ENCODE measurements around the gene ZRANB3. TPM values are rescaled to one million over a fixed set of nuclear protein-coding genes. Genes with fewer than 3 reads are reported as not detected.
"Not testable (repeated sequence)": the region's sequence is repeated elsewhere in the genome, so short reads cannot be mapped to it uniquely, and the experiment has no call there.

The ZRANB3 gene
- total RNA-seq, 4 donors from 2014 or later = 2.8 to 6.9 (median 6.0) TPM

DNA sequence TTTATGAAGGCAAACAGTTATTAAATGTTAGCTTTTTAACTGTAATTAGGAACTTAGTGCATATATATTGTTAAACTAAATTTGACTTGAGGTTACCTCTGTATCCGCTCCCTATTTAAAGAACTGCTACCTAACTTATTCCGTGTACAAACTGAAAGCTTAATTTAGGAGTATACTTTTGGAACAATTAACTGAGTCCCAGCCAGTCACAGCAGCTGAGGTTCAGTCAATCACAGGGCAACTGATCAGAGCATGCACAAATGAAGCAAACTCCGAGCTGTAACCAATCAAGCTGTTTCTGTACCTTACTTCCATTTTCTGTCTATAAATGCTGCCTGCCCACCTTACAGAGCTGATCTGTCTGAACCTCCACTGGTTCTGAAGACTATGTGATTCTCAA is 417.7 kb downstream of the ZRANB3 start:
- TF ChIP-seq POLR2A (IDR thresholded peaks at IDR 0.05) = no peak
- TF ChIP-seq POLR2AphosphoS5 (IDR thresholded peaks at IDR 0.05) = no peak
- no peaks in the 10 kb centered on the region for H3K4me1 ChIP-seq
- peaks cover 46% of the 10 kb centered on the region for H3K36me3 ChIP-seq
- no peaks in the 10 kb centered on the region for H3K27me3 ChIP-seq
- no peak for DNase-seq (ENCODE audit: low spot score in 2 of 2)
- H3K27ac ChIP-seq = no peak overlapping the region
- H3K4me3 ChIP-seq = no peak overlapping the region
- H3K9me3 ChIP-seq = no peaks in the 10 kb centered on the region
- 96% methylated on average over 3 of the region's 3 CpGs for WGBS

DNA sequence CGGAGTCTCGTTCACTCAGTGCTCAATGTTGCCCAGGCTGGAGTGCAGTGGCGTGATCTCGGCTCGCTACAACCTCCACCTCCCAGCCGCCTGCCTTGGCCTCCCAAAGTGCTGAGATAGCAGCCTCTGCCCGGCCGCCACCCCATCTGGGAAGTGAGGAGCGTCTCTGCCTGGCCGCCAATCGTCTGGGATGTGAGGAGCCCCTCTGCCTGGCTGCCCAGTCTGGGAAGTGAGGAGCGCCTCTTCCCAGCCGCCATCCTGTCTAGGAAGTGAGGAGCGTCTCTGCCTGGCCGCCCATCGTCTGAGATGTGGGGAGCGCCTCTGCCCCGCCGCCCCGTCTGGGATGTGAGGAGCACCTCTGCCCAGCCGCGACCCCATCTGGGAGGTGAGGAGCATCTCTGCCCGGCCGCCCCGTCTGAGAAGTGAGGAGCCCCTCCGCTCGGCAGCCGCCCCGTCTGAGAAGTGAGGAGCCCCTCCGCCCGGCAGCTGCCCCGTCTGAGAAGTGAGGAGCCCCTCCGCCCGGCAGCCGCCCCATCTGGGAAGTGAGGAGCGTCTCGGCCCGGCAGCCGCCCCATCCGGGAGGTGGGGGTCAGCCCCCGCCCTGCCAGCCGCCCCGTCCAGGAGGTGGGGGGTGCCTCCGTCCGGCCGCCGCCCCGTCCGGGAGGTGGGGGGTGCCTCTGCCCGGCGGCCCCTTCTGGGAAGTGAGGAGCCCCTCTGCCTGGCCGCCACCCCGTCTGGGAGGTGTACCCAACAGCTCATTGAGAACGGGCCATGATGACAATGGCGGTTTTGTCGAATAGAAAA is 425.3 kb downstream of the ZRANB3 start:
- not testable (repeated sequence) for H3K4me3 ChIP-seq; H3K4me1 ChIP-seq; H3K27me3 ChIP-seq; DNase-seq (ENCODE audit: low spot score in 2 of 2); H3K9me3 ChIP-seq; H3K27ac ChIP-seq
- 92% methylated on average over 17 of the region's 56 CpGs for WGBS
- peaks cover 21% of the 10 kb centered on the region for H3K36me3 ChIP-seq

DNA sequence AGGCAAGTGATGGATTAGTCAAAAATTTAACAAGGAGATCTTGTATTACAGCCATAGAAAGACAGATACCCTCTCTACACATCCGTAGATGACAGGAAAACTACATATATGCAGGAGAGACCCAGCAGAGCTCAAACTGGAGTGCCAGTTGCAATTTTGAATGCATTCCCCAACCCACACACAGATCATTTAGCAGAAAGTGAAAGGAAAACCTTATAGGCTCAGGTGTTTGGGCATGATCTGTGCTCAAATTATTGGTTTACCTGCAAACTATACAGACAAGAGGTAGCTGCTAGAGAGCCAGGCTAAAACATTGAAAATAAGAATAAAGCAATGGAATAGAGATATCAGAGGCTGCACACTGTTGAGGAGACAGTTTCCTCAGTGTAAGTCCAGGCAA is 427.2 kb downstream of the ZRANB3 start:
- H3K4me3 ChIP-seq = no peak overlapping the region
- H3K27me3 ChIP-seq = no peaks in the 10 kb centered on the region
- no peaks in the 10 kb centered on the region for H3K9me3 ChIP-seq
- peaks cover 20% of the 10 kb centered on the region for H3K36me3 ChIP-seq
- 0% methylated on average over 1 of the region's 1 CpG for WGBS
- no peak for DNase-seq (ENCODE audit: low spot score in 2 of 2)
- H3K4me1 ChIP-seq = no peaks in the 10 kb centered on the region
- no peak for TF ChIP-seq POLR2AphosphoS5 (IDR thresholded peaks at IDR 0.05)
- TF ChIP-seq POLR2A (IDR thresholded peaks at IDR 0.05) = no peak
- TF ChIP-seq, protein P1, sequence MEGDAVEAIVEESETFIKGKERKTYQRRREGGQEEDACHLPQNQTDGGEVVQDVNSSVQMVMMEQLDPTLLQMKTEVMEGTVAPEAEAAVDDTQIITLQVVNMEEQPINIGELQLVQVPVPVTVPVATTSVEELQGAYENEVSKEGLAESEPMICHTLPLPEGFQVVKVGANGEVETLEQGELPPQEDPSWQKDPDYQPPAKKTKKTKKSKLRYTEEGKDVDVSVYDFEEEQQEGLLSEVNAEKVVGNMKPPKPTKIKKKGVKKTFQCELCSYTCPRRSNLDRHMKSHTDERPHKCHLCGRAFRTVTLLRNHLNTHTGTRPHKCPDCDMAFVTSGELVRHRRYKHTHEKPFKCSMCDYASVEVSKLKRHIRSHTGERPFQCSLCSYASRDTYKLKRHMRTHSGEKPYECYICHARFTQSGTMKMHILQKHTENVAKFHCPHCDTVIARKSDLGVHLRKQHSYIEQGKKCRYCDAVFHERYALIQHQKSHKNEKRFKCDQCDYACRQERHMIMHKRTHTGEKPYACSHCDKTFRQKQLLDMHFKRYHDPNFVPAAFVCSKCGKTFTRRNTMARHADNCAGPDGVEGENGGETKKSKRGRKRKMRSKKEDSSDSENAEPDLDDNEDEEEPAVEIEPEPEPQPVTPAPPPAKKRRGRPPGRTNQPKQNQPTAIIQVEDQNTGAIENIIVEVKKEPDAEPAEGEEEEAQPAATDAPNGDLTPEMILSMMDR (IDR thresholded peaks at IDR 0.05) = no peak
- no peak for TF ChIP-seq EP300 (IDR thresholded peaks at IDR 0.05)
- no peak overlapping the region for H3K27ac ChIP-seq

DNA sequence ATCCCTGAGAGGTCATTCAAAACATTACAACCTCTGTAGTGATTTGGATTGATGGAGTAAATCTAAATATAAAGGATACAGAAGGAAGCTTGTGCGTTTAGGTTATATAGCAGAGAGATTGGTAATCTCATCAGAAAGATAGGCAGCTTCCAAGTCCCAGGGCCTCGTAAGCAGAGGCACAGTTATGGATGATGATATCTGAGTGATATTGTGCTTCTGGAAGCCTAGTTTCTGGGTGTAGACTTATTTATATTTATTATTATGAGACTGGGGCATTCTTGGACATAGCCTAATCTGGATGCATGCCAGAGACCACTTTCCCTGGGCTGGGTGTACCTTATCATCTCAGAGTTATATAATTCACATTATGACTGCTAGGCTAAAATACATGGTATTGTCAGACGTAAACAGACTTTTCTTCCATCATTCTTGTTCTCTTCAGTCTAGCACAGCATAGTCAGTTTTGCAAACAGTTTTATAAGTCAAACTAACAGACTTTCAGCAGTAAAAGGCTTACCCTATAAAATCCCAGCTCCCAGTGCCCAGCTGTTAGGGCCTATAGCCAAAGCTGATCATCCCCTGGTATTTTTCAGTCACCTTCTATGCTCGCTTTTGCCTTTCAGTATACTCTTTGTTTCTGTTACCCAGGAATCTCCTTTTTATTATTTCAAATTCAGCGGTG is 431.1 kb downstream of the ZRANB3 start:
- H3K36me3 ChIP-seq = peaks cover 28% of the 10 kb centered on the region

DNA sequence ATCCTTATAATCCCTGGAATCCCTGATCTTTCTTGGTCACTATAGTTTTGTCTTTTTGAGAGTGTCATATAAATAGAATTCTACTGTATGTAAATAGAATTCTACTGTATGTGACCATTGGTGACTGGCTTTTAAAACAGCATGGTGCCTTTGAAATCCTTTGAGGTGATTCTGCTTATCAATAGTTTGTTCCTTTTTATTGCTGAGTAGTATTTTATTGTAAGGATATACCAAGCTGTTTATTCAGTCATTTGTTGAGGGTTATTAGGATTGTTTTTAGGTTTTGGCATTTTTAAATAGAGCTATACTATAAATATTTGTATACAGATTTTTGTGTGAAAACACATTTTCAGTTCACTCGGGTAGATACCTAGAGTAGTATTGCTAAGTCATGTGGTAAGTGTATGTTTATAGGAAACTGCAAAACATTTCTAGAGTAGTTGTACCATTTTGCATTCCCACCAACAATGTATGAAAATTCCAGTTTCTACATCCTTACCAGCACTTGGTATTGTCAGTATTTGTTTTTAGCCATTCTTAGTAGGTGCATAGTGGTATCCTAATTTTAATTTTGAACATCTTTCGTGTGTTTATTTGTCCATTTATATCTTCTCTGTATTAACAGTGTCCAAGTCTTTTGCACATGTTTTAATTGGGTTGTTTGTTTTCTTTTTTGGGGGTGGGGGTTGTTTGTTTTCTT is 433.3 kb downstream of the ZRANB3 start:
- WGBS = 95% methylated on average over 2 of the region's 2 CpGs
- no peaks in the 10 kb centered on the region for H3K9me3 ChIP-seq
- no peaks in the 10 kb centered on the region for H3K4me1 ChIP-seq
- peaks cover 37% of the 10 kb centered on the region for H3K36me3 ChIP-seq
- H3K4me3 ChIP-seq = no peak overlapping the region
- no peak overlapping the region for H3K27ac ChIP-seq
- TF ChIP-seq, protein P1 (IDR thresholded peaks at IDR 0.05) = no peak
- no peak for TF ChIP-seq EP300 (IDR thresholded peaks at IDR 0.05)
- no peak for TF ChIP-seq POLR2A (IDR thresholded peaks at IDR 0.05)
- TF ChIP-seq POLR2AphosphoS5 (IDR thresholded peaks at IDR 0.05) = no peak
- DNase-seq (ENCODE audit: low spot score in 2 of 2) = no peak
- no peaks in the 10 kb centered on the region for H3K27me3 ChIP-seq

More for the DNA sequence above, 431.1 kb downstream of the ZRANB3 start:
- Histone ChIP-seq H3K27me3 (no peaks in the 10 kb centered on the region), H3K9me3 (no peaks in the 10 kb centered on the region), H3K4me3 (no peak overlapping the region), H3K27ac (no peak overlapping the region), H3K4me1 (no peaks in the 10 kb centered on the region)
- no peak for TF ChIP-seq POLR2AphosphoS5 (IDR thresholded peaks at IDR 0.05)
- no peak for TF ChIP-seq EP300 (IDR thresholded peaks at IDR 0.05)
- TF ChIP-seq POLR2A (IDR thresholded peaks at IDR 0.05) = no peak
- TF ChIP-seq, protein P1 (IDR thresholded peaks at IDR 0.05) = no peak
- 90% methylated on average over 5 of the region's 5 CpGs for WGBS
- no peak for DNase-seq (ENCODE audit: low spot score in 2 of 2)

Data from suprapubic skin (tissue), 4 donors.